Sigmoid colon (tissue), 7 donors: ENCODE results near the gene WNK2. TPM values are rescaled to one million over a fixed set of nuclear protein-coding genes. Genes with fewer than 3 reads are reported as not detected.

ENCODE experiments used
- DNase-seq: peaks from one replicate; pipeline ENCODE4 v3.0.0-alpha.2; 2019
- H3K27ac ChIP-seq, 4 donors: fragments of 200-600 bp; sonication (generic); one replicate each; pipeline ENCODE4 v1.5.1; 2016 to 2019; ENCODE audit warnings: mild to moderate bottlenecking in 1 of 4
- H3K27me3 ChIP-seq, 3 donors: fragments of 200-600 bp; sonication (generic); one replicate each; pipeline ENCODE4 v1.5.1; 2019; ENCODE audit warnings: mild to moderate bottlenecking in 1 of 3
- H3K36me3 ChIP-seq, 4 donors: fragments of 200-600 bp; sonication (generic); one replicate each; pipeline ENCODE4 v1.5.1; 2016 to 2019
- H3K4me1 ChIP-seq, 4 donors: fragments of 200-600 bp; sonication (generic); one replicate each; pipeline ENCODE4 v1.5.1; 2017 to 2019
- H3K4me3 ChIP-seq, 4 donors: fragments of 200-600 bp; sonication (generic); one replicate each; pipeline ENCODE4 v1.5.1; 2017 to 2019; ENCODE audit warnings: mild to moderate bottlenecking in 2 of 4, moderate library complexity in 1 of 4
- H3K9me3 ChIP-seq, 4 donors: fragments of 200-600 bp in 3 of 4; sonication (generic) in 3 of 4; one replicate each; pipeline versions ENCODE4 v1.5.1 to v1.6.1; 2013 to 2019
- CTCF ChIP-seq, 4 experiments: fragments of 450-650 bp in 3 of 4; fragments of 200-600 bp in 1 of 4; IDR thresholded peaks; one replicate each; pipeline ENCODE4 v1.5.1; 2016 to 2019; ENCODE audit warnings: antibody characterized with exemption in 4 of 4, mild to moderate bottlenecking in 3 of 4, moderate library complexity in 2 of 4
- EP300 ChIP-seq, 4 donors: sonication (generic); formaldehyde crosslinking; IDR thresholded peaks; one replicate each; pipeline ENCODE4 v1.6.1; 2017; ENCODE audit warnings: antibody characterized with exemption in 4 of 4
- POLR2A ChIP-seq, 2 donors: fragments of 450-650 bp; IDR thresholded peaks; one replicate each; pipeline ENCODE4 v1.6.1; 2016; ENCODE audit warnings: antibody characterized with exemption in 2 of 2, mild to moderate bottlenecking in 2 of 2, moderate library complexity in 2 of 2
- POLR2AphosphoS5 ChIP-seq, 4 donors: sonication (generic); formaldehyde crosslinking; IDR thresholded peaks; one replicate each; pipeline ENCODE4 v1.6.1; 2017; ENCODE audit warnings: antibody characterized with exemption in 4 of 4
- WGBS, 2 donors: extraction: QIAGEN DNeasy Blood & Tissue Kit; methylation state at CpG; one replicate each; pipeline ENCODE4 v1.1.7; 2013; 5-methylcytosine and 5-hydroxymethylcytosine counted together
- intact Hi-C: fragments of 100-400 bp; cut with DNase I; formaldehyde crosslinking; loops from one replicate; pipeline ENCODE4 v1.15.1; 2023
- polyA plus RNA-seq, 3 donors: library from polyadenylated mRNA; stranded (reverse); fragments of 200-250 nt; gene quantifications; one replicate each; pipeline ENCODE4 v1.2.3, GENCODE V29; 2013
- total RNA-seq, 4 donors: library from RNA; depleted of rRNA; stranded (reverse); fragments of >200 nt; gene quantifications; one replicate each; pipeline ENCODE4 v1.1.0, GENCODE V29; 2016
- donor health status: healthy with polysubstance abuse.
- donor health status: Bipolar disorder and iron deficiency.
- donor health status: healthy.

Gene WNK2
- total and polyA plus RNA-seq, 7 donors = 12.6 to 95.8 (median 20.0) TPM

- TF ChIP-seq POLR2AphosphoS5 (IDR thresholded peaks at IDR 0.05) (no peak), EP300 (IDR thresholded peaks at IDR 0.05) (no peak), POLR2A (IDR thresholded peaks at IDR 0.05) (no peak), CTCF (IDR thresholded peaks at IDR 0.05) (no peak)
- no peak overlapping the region for H3K4me3 ChIP-seq
- H3K27ac ChIP-seq = peak overlapping the region; percentile 41 to 85 (median 62)
- no peaks in the 10 kb centered on the region for H3K27me3 ChIP-seq
- peaks cover 0 to 60% (median 53%) of the 10 kb centered on the region in 4 donors for H3K4me1 ChIP-seq
- 20 to 76% methylated on average over 9 of the region's 9 CpGs for WGBS, 2 donors
- no peaks in the 10 kb centered on the region for H3K9me3 ChIP-seq
- DNase-seq = no peak
- H3K36me3 ChIP-seq = no peaks in the 10 kb centered on the region
- intact Hi-C loops = no loop called here
These were observed 25.2 kb downstream of the WNK2 start for GRCh38 chr9:93209097-93209496.

GRCh38 chr9:93209576-93210323 is 25.8 kb downstream of the WNK2 start:
- Histone ChIP-seq H3K9me3 (no peaks in the 10 kb centered on the region), H3K27me3 (no peaks in the 10 kb centered on the region), H3K4me3 (no peak overlapping the region), H3K27ac (peak overlapping the region; percentile 41 to 85 (median 62)), H3K4me1 (peaks cover 0 to 58% (median 48%) of the 10 kb centered on the region in 4 donors), H3K36me3 (no peaks in the 10 kb centered on the region)
- intact Hi-C loops = no loop called here
- DNase-seq = no peak
- no peak for TF ChIP-seq POLR2AphosphoS5 (IDR thresholded peaks at IDR 0.05)
- no peak for TF ChIP-seq POLR2A (IDR thresholded peaks at IDR 0.05)
- TF ChIP-seq EP300 (IDR thresholded peaks at IDR 0.05) = no peak
- TF ChIP-seq CTCF (IDR thresholded peaks at IDR 0.05) = no peak
- 80 to 84% methylated on average over 12 of the region's 12 CpGs for WGBS, 2 donors

DNA sequence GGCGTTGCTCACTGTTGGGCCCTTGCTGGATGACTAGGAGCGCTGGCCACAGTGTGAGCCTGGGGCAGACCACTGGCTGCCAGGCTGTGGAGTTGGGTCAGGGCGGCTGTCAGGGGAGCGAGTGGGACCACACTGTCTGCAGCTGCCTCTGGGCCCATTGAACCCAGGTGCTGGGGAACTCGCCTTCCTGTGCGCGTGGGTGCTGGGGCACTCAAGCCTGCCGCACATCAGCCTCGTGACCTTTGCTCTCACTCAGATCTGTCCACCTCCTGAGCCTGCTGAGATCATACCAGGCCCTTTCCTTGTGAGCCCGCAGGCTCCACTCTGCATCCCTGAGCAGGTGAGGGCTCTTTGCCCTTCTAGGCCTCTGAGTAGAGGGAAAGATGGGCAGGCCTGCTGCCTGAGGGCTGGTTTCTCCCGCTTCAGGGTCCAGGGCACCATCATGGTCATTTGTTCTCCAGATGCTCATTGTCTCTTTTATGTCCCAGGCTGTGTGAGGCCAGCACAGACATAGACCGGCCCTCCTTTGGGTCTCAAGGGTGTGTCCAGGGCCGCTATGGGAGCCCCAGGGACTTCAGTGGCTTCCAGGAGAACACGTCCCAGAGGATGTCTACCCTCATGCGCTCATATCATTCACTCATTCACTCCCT is 26.5 kb downstream of the WNK2 start:
- peak overlapping the region in 3 of 4 donors; percentile 32 to 48 (median 41) for H3K27ac ChIP-seq

GRCh38 chr9:93210974-93211653 is 27.2 kb downstream of the WNK2 start:
- H3K27ac ChIP-seq = no peak overlapping the region
- DNase-seq = no peak
- peaks cover 0 to 44% (median 34%) of the 10 kb centered on the region in 4 donors for H3K4me1 ChIP-seq
- TF ChIP-seq POLR2AphosphoS5 (IDR thresholded peaks at IDR 0.05) (no peak), CTCF (IDR thresholded peaks at IDR 0.05) (no peak), EP300 (IDR thresholded peaks at IDR 0.05) (no peak), POLR2A (IDR thresholded peaks at IDR 0.05) (no peak)
- no peaks in the 10 kb centered on the region for H3K27me3 ChIP-seq
- peaks cover 0 to 5% (median 0%) of the 10 kb centered on the region in 4 donors for H3K9me3 ChIP-seq
- intact Hi-C loops = no loop called here
- H3K36me3 ChIP-seq = no peaks in the 10 kb centered on the region
- no peak overlapping the region for H3K4me3 ChIP-seq

More for the DNA sequence above, 26.5 kb downstream of the WNK2 start:
- H3K9me3 ChIP-seq = peaks cover 0 to 3% (median 0%) of the 10 kb centered on the region in 4 donors
- 56 to 84% methylated on average over 15 of the region's 15 CpGs for WGBS, 2 donors
- H3K4me3 ChIP-seq = no peak overlapping the region
- no peak for TF ChIP-seq EP300 (IDR thresholded peaks at IDR 0.05)
- TF ChIP-seq POLR2AphosphoS5 (IDR thresholded peaks at IDR 0.05) = no peak
- no peak for TF ChIP-seq POLR2A (IDR thresholded peaks at IDR 0.05)
- no peak for TF ChIP-seq CTCF (IDR thresholded peaks at IDR 0.05)
- no peak for DNase-seq
- no peaks in the 10 kb centered on the region for H3K36me3 ChIP-seq
- H3K27me3 ChIP-seq = no peaks in the 10 kb centered on the region
- H3K4me1 ChIP-seq = peaks cover 0 to 51% (median 41%) of the 10 kb centered on the region in 4 donors
- intact Hi-C loops = no loop called here
